Parathyroid adenoma (tissue), 2 donors: ENCODE results near the gene DNAH9.

Experiments
- H2AFZ ChIP-seq: fragments of 300-600 bp; sonication (generic); one replicate; pipeline ENCODE4 v1.7.0; 2017; ENCODE audit warnings: antibody characterized with exemption, mild to moderate bottlenecking
- H3K27ac ChIP-seq: fragments of 300-600 bp; sonication (generic); one replicate; pipeline ENCODE4 v1.7.0; 2017
- H3K27me3 ChIP-seq: fragments of 300-600 bp; sonication (generic); one replicate; pipeline ENCODE4 v1.7.0; 2017; ENCODE audit warnings: low read length; ENCODE audit not compliant: control insufficient read depth, insufficient read depth
- H3K36me3 ChIP-seq: fragments of 300-600 bp; sonication (generic); one replicate; pipeline ENCODE4 v1.7.0; 2017; ENCODE audit warnings: low read length; ENCODE audit not compliant: control insufficient read depth, insufficient read depth
- H3K4me1 ChIP-seq: fragments of 300-600 bp; sonication (generic); one replicate; pipeline ENCODE4 v1.7.0; 2017; ENCODE audit warnings: control low read depth
- H3K4me2 ChIP-seq: fragments of 300-600 bp; sonication (generic); one replicate; pipeline ENCODE4 v1.7.0; 2017; ENCODE audit warnings: low read length
- H3K4me3 ChIP-seq: fragments of 300-600 bp; sonication (generic); one replicate; pipeline ENCODE4 v1.7.0; 2017; ENCODE audit warnings: low read depth, low read length
- H3K79me2 ChIP-seq: fragments of 300-600 bp; sonication (generic); one replicate; pipeline ENCODE4 v1.7.0; 2017; ENCODE audit warnings: control low read depth
- H3K9ac ChIP-seq: fragments of 300-600 bp; sonication (generic); one replicate; pipeline ENCODE4 v1.7.0; 2017; ENCODE audit warnings: mild to moderate bottlenecking
- H3K9me3 ChIP-seq: fragments of 300-600 bp; sonication (generic); one replicate; pipeline ENCODE4 v1.7.0; 2017; ENCODE audit warnings: low read length; ENCODE audit not compliant: control insufficient read depth
- CTCF ChIP-seq: fragments of 300-600 bp; sonication (generic); IDR thresholded peaks from one replicate; pipeline ENCODE4 v1.7.0; 2017; ENCODE audit warnings: antibody characterized with exemption, mild to moderate bottlenecking
- donor health status: primary hyperparathyroidism.

Gene DNAH9

GRCh38 chr17:11643851-11644250 lies 45.6 kb downstream of the DNAH9 start:
- Histone ChIP-seq H3K27ac (no peak overlapping the region), H2AFZ (no peak overlapping the region), H3K79me2 (no peaks in the 10 kb centered on the region), H3K9ac (no peak overlapping the region), H3K36me3 (no peaks in the 10 kb centered on the region), H3K27me3 (no peaks in the 10 kb centered on the region), H3K4me2 (no peak overlapping the region), H3K4me1 (peaks cover 8% of the 10 kb centered on the region), H3K4me3 (no peak overlapping the region), H3K9me3 (no peaks in the 10 kb centered on the region)
- no peak for TF ChIP-seq CTCF

GRCh38 chr17:11644265-11645212 lies 46.3 kb downstream of the DNAH9 start:
- TF ChIP-seq CTCF = peak; percentile 89
- no peak overlapping the region for H3K4me2 ChIP-seq
- no peak overlapping the region for H2AFZ ChIP-seq
- H3K4me1 ChIP-seq = peaks cover 8% of the 10 kb centered on the region
- no peak overlapping the region for H3K9ac ChIP-seq
- no peak overlapping the region for H3K4me3 ChIP-seq
- no peaks in the 10 kb centered on the region for H3K36me3 ChIP-seq
- no peak overlapping the region for H3K27ac ChIP-seq
- no peaks in the 10 kb centered on the region for H3K27me3 ChIP-seq
- no peaks in the 10 kb centered on the region for H3K79me2 ChIP-seq
- H3K9me3 ChIP-seq = no peaks in the 10 kb centered on the region

- H3K4me2 ChIP-seq = no peak overlapping the region
- no peak overlapping the region for H3K9ac ChIP-seq
- H3K4me1 ChIP-seq = peaks cover 8% of the 10 kb centered on the region
- H3K9me3 ChIP-seq = no peaks in the 10 kb centered on the region
- no peaks in the 10 kb centered on the region for H3K27me3 ChIP-seq
- H3K4me3 ChIP-seq = no peak overlapping the region
- no peaks in the 10 kb centered on the region for H3K79me2 ChIP-seq
- no peaks in the 10 kb centered on the region for H3K36me3 ChIP-seq
- H2AFZ ChIP-seq = no peak overlapping the region
- TF ChIP-seq CTCF = no peak
- no peak overlapping the region for H3K27ac ChIP-seq
Measured at GRCh38 chr17:11645426-11645825, 47.2 kb downstream of the DNAH9 start.

- Histone ChIP-seq H3K36me3 (no peaks in the 10 kb centered on the region), H3K9me3 (no peaks in the 10 kb centered on the region), H3K4me3 (no peak overlapping the region), H3K27ac (no peak overlapping the region), H3K9ac (no peak overlapping the region), H3K4me1 (no peaks in the 10 kb centered on the region), H3K79me2 (no peaks in the 10 kb centered on the region), H2AFZ (no peak overlapping the region), H3K27me3 (no peaks in the 10 kb centered on the region), H3K4me2 (no peak overlapping the region)
- TF ChIP-seq CTCF = no peak
Measured at GRCh38 chr17:11651089-11651488, 52.8 kb downstream of the DNAH9 start.

GRCh38 chr17:11668618-11669017 lies 70.3 kb downstream of the DNAH9 start:
- no peak for TF ChIP-seq CTCF
- Histone ChIP-seq H3K9me3 (no peaks in the 10 kb centered on the region), H3K36me3 (no peaks in the 10 kb centered on the region), H3K4me2 (no peak overlapping the region), H3K27ac (no peak overlapping the region), H3K4me3 (no peak overlapping the region), H3K4me1 (no peaks in the 10 kb centered on the region), H3K9ac (no peak overlapping the region), H2AFZ (no peak overlapping the region), H3K27me3 (no peaks in the 10 kb centered on the region), H3K79me2 (no peaks in the 10 kb centered on the region)
